Ovary (tissue), 3 donors: ENCODE data around the gene SPACDR.

Experiments used
- CTCF ChIP-seq, 3 donors: fragments of 450-650 bp in 2 of 3; fragments of 200-600 bp in 1 of 3; IDR thresholded peaks; one replicate each; pipeline versions ENCODE4 v1.5.1 to v1.8.0; 2016 to 2022; ENCODE audit warnings: antibody characterized with exemption in 3 of 3, mild to moderate bottlenecking in 1 of 3
- POLR2A ChIP-seq: fragments of 450-650 bp; IDR thresholded peaks from one replicate; pipeline ENCODE4 v1.6.1; 2017; ENCODE audit warnings: antibody characterized with exemption, mild to moderate bottlenecking, moderate library complexity
- donor health status: DM: no; HTN: no; CAD: no.

- TF ChIP-seq CTCF (IDR thresholded peaks at IDR 0.05) (no peak), POLR2A (no peak)
Measured at GRCh38 chr7:100486111-100486636, 22.1 kb upstream of the SPACDR start.
